Stimulated activated CD8-positive, alpha-beta memory T cell treated with anti-CD3 and anti-CD28 coated beads, Interleukin-15, amount 100 ng/mL, for 24 hours (primary cell): Measurements from ENCODE around the gene CDKAL1.

Source experiments
- DNase-seq: peaks from one replicate; pipeline ENCODE4 v3.0.0-alpha.2; 2020; ENCODE audit warnings: low read depth

The CDKAL1 gene

GRCh38 chr6:20678831-20679352, 144.6 kb downstream of the CDKAL1 start:
- no peak for DNase-seq

- no peak for DNase-seq
Measured at GRCh38 chr6:20680697-20681165, 146.5 kb downstream of the CDKAL1 start.

GRCh38 chr6:20681243-20681684, 147.0 kb downstream of the CDKAL1 start:
- DNase-seq, result no peak

- DNase-seq, result no peak
Measured at GRCh38 chr6:20684474-20684873, 150.2 kb downstream of the CDKAL1 start.

GRCh38 chr6:20686142-20686541, 151.9 kb downstream of the CDKAL1 start:
- no peak for DNase-seq

GRCh38 chr6:20687494-20687893, 153.2 kb downstream of the CDKAL1 start:
- no peak for DNase-seq

GRCh38 chr6:20688710-20689500, 154.6 kb downstream of the CDKAL1 start:
- DNase-seq, result no peak

- DNase-seq, result no peak
Measured at GRCh38 chr6:20691185-20691584, 156.9 kb downstream of the CDKAL1 start.

GRCh38 chr6:20692023-20692422, 157.8 kb downstream of the CDKAL1 start:
- DNase-seq, result no peak

- DNase-seq, result no peak
Measured at GRCh38 chr6:20693466-20694063, 159.3 kb downstream of the CDKAL1 start.

GRCh38 chr6:20696676-20697075, 162.4 kb downstream of the CDKAL1 start:
- DNase-seq, result no peak

- DNase-seq, result no peak
Measured at GRCh38 chr6:20698675-20699074, 164.4 kb downstream of the CDKAL1 start.

- no peak for DNase-seq
Measured at GRCh38 chr6:20699402-20699801, 165.1 kb downstream of the CDKAL1 start.

GRCh38 chr6:20700375-20700774, 166.1 kb downstream of the CDKAL1 start:
- no peak for DNase-seq

GRCh38 chr6:20702366-20702765, 168.1 kb downstream of the CDKAL1 start:
- no peak for DNase-seq

- no peak for DNase-seq
Measured at GRCh38 chr6:20703049-20703448, 168.8 kb downstream of the CDKAL1 start.

- DNase-seq, result no peak
Measured at GRCh38 chr6:20704325-20705025, 170.2 kb downstream of the CDKAL1 start.

GRCh38 chr6:20705741-20706140, 171.5 kb downstream of the CDKAL1 start:
- no peak for DNase-seq

GRCh38 chr6:20706238-20706938, 172.1 kb downstream of the CDKAL1 start:
- DNase-seq, result no peak

GRCh38 chr6:20706939-20707485, 172.8 kb downstream of the CDKAL1 start:
- no peak for DNase-seq

- no peak for DNase-seq
Measured at GRCh38 chr6:20707870-20708269, 173.6 kb downstream of the CDKAL1 start.
